NCI-H2227 treated with DMSO at 0.1 percent for 48 hours (cell line): ENCODE measurements around the gene ZNF385D.
"Not testable (repeated sequence)": the region's sequence is repeated elsewhere in the genome, so short reads cannot be mapped to it uniquely, and the experiment has no call there.

ENCODE experiments used
- DNase-seq: peaks from one replicate; lab custom pipeline; 2025; lab: John Stamatoyannopoulos, UW

The ZNF385D gene

DNA sequence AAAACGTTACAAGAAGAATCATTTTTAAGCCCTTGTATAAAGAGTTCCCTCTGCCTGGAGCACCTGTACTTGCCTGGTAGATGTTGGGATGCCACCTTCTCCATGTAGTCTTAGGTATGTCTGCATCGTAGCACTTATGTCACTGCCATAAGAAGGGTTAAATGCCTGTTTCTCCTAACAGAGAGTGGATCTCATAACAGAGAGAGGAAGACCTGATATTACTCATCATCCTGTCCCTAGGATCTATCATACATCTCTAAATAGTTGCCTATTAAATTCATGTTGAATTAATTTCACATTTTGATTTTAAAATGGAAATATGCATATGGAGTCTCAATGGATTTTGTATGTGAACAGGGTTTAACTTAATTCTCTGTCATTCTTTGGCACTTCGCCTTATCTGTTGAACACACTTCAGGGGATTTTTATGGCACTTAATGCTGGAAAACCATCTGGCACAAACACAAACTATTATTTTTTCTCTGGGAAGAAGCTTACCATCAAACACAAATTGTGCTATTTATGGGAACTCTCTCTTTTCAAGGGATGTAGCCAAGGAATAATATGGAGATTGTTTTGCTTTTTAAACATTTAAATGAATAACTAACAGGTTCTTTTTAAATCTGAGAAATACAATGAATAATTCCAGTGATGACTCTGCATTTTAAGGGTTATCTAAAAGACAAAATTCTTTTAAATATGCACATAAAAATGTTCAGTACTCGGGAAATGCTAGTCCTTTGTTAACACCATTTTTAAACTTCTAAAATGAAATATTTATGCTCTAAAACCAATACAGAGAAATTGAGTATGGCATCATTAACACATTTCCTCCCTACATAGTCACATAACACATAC lies 230.7 kb downstream of the ZNF385D start:
- no peak for DNase-seq

DNA sequence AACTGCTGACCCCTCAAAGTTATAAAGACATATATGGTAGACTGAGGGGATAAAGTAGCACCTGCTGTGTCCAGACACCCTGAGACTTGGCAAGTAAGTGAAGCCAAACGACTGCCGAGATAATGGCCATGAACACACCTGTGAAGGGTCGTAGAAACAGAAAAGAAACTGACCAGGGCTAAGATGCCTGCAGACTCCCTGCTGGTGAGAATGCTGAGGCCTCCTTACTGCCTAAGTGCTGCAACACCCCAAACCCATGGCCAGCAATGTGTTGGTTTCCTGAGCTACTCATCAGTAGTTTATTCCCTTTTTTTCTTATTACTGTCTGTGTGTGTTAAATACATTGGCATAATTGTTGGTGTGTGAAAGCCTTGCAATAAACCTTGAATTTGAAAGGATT lies 233.8 kb downstream of the ZNF385D start:
- DNase-seq: no peak

- no peak for DNase-seq
These were observed 235.6 kb downstream of the ZNF385D start for GRCh38 chr3:21515417-21515816.

DNA sequence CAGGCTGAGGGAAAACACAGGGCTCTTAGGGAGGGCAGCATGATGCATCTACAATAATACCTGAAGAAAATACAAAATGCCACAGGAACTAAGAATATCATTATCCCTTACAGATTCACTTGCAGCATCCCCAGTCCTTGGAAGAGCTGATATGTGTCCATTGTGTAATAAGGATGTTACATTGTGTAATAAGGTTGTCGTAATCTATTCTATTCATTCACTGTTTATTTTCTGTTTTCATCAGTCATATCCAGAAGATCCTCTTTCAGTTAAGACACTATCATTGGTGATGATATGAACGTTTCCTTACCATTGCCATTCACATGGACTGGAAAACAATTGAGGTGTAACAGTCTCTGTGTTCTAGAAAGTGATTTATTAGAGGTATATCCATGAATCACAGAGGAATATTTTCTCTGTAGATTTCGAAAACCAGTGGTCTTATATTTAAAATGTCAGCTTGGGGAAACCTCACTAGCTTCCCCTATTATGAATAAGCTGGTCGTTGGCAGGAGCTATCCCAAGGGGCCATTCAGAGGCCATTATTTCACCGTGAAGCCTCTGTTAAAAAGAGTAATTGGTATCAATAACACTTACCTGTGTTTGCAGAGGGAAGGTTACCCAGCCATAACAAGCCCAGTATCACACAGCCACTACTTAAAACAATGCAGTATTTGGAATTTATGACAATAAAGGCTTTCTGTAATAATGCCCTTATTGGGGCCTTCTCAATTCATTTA lies 241.1 kb downstream of the ZNF385D start:
- DNase-seq: no peak

DNA sequence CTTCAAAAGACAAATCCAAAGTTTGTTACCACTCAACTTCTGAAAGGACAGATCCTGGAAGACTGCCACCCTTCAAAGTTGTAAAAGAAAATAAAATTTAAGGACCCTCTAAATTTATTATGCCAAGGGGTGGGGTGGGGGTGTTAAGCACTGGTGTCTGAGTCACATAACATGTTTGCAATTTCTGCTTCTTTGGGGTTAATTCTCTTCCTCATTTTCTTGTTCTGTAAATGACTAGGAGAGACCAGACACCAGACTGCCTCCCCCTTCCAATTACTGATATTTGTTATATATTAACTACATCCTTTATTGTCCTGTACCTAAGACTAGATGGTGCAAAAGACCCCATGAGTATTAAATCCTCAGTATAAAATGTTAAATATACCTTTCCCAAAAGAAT lies 242.8 kb downstream of the ZNF385D start:
- DNase-seq: no peak

- DNase-seq: no peak
These were observed 245.1 kb downstream of the ZNF385D start for GRCh38 chr3:21505711-21506460.

DNA sequence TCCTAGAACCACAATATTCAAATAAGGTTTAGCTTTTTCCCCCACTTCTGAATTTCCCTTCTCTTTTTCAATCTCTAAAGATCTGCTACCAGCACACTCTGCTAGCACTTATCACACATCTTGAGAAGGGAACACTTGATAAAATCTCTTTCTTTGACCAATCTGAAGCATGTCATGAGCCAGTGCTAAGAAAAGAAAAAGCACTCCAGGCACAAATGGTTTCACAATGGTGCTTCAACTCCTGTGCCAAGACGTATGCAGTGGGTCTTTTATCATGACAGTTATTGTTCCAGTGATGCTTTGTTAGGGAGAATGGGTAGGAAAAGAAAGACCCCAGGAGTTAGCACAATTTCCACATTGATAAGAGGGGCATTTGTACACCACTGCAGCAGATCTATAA lies 248.4 kb downstream of the ZNF385D start:
- DNase-seq: no peak

GRCh38 chr3:21500834-21501233 lies 250.2 kb downstream of the ZNF385D start:
- DNase-seq: no peak

- DNase-seq: not testable (repeated sequence)
These were observed 260.3 kb downstream of the ZNF385D start for GRCh38 chr3:21490671-21491070.

DNA sequence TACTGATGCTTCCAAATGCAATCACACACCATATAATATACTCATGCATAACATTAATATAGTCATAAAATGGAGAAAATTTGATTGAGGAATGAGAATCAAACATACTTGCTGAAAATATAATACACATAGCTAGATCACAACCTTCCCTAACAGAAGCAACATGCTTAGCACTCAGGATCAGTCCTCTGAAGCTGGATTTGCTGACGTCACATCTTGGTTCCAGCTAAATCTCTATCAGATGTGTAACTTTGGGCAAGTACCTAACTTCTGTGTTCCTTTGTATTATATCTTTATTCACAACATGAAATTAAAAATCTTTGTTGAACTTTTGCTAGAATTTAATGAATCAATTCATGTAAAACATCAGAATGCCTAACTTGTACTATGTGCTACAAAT lies 263.5 kb downstream of the ZNF385D start:
- no peak for DNase-seq

GRCh38 chr3:21486024-21486935 lies 264.7 kb downstream of the ZNF385D start:
- DNase-seq: not testable (repeated sequence)

DNA sequence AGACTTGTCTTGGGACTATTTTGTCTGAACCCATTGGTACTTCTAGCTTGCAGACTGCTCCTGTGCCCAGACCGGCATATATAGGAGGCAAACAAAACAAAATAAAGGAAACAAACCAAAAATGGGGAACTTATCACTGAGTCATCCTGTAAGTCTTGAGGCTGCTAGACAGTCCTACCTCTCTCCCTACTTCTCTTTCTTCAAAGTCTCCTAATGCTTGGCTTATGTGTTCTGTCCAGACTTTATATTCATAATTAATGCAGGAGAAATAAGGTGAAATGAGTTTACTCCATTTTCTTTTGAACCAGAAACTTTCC lies 266.2 kb downstream of the ZNF385D start:
- DNase-seq: no peak

DNA sequence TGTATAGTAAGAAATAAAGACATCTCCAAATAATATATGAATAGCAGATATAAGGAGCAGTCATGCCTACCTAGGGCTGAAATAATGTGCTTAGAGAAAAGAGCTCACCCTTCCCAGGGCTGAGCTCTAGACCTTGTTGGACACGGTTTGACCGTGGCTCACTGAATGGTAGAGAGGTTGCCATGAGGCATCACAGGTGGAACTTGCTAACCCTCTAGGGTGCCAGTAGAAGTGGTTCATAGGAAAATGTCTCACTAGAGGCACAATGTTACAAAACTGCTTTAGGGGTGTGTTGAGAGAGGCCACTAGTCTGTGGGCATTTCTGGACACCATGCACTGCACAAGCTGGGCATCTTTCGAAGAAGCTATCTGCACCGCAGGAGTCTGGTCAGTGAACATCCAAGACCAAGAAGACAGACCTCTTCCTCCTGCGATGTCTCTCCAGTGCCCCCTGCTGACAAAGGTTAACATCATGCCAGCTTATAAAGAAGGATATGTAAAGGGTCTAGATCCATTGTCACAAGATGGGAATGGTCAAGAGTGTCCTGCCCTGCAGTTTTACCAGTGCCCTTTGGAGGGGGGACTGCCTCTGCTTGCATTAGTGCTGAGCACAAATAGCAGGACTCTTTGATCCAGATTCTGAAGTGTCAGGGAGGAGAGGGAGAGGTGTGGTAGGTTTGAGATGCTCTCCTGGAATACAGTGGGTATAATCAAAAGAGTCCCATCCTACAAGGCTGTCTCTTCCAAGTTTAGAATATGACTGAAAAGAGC lies 266.8 kb downstream of the ZNF385D start:
- DNase-seq: no peak

GRCh38 chr3:21481991-21482390 lies 269.0 kb downstream of the ZNF385D start:
- no peak for DNase-seq

- no peak for DNase-seq
These were observed 273.3 kb downstream of the ZNF385D start for GRCh38 chr3:21477541-21478288.

- no peak for DNase-seq
These were observed 284.5 kb downstream of the ZNF385D start for GRCh38 chr3:21466476-21466875.

DNA sequence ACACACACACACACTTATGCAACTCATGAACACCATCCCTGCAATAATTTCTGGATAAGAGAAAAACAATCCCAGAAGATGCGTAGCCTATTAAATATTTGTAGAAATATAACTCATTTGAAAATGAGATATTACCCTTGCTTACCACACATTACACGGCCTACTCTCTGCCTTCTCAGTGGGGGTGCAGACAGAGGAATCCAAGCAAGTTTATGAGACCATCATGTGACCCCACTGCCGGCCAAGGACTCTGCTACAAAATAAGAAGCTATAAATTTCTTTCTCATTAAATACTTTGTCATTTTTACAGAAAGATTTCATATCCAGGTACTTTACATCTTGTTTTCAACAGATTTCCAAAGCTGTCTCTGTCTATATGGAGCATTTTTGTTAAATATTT lies 286.3 kb downstream of the ZNF385D start:
- DNase-seq: no peak

DNA sequence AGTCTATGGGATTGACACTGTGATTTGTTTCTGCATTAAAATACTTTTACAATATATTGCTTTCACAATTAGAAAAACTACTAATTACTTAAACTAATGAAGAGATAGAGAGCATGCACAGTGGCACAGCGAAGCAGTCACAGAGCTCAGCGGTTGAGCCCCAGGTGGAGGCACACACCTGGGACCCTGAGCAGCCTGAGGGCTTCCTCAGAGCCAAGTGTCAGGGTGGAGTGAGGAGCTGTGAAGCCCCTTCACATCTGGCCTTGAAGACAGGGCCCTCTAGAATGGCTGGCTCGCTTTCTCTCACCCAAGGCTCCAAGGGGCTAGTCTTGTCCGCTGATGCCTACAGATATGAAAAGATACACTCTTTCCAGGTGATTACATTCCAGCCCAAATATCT lies 287.7 kb downstream of the ZNF385D start:
- no peak for DNase-seq

GRCh38 chr3:21462141-21462540 lies 288.9 kb downstream of the ZNF385D start:
- no peak for DNase-seq

GRCh38 chr3:21457084-21457483 lies 293.9 kb downstream of the ZNF385D start:
- DNase-seq: no peak
